ENCODE results near the gene HERC4.

HERC4 gene

DNA sequence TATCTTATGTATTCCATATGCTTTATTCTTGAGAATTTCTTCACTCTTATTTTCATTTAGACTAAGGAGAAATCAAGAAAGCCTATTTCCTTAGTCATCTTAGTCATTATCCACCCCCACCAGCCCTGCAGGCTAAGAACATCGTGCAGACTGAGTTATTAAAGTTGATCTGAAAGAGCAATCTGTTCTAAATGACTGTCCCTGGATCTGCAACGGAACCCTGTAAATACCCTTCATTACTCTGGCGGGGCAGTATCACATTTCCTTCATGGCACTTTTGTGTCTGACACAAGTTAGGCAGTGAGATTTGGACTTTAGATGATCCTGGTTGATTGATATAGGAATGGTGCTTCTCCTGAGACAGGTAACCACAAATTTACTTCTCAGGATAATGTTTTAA lies 30.7 kb upstream of the HERC4 start:
- peaks cover 16% of the 10 kb centered on the region for H3K27me3 Mint-ChIP-seq
- DNase-seq (ENCODE audit: low spot score in 2 of 2) (no peak), ATAC-seq (replicated peaks; ENCODE audit: extremely low read depth, poor library complexity, severe bottlenecking) (no peak)
- no peak overlapping the region for H3K4me3 Mint-ChIP-seq
- H3K27ac Mint-ChIP-seq (ENCODE audit: low read depth), result no peak overlapping the region
- H3K9me3 Mint-ChIP-seq, result no peaks in the 10 kb centered on the region
- no peaks in the 10 kb centered on the region for H3K4me1 Mint-ChIP-seq
- peaks cover 4% of the 10 kb centered on the region for H3K36me3 Mint-ChIP-seq (ENCODE audit: insufficient read depth)

- ATAC-seq (replicated peaks; ENCODE audit: extremely low read depth, poor library complexity, severe bottlenecking), result no peak
- peaks cover 4% of the 10 kb centered on the region for H3K36me3 Mint-ChIP-seq (ENCODE audit: insufficient read depth)
Measured at GRCh38 chr10:68103901-68104300, 28.8 kb upstream of the HERC4 start.

GRCh38 chr10:68103261-68103878 lies 28.3 kb upstream of the HERC4 start:
- Mint-ChIP-seq H3K27ac (ENCODE audit: low read depth) (no peak overlapping the region), H3K4me3 (no peak overlapping the region), H3K4me1 (no peaks in the 10 kb centered on the region), H3K27me3 (no peaks in the 10 kb centered on the region), H3K9me3 (no peaks in the 10 kb centered on the region), H3K36me3 (ENCODE audit: insufficient read depth) (peaks cover 4% of the 10 kb centered on the region)
- no peak for DNase-seq (ENCODE audit: low spot score in 2 of 2)
- ATAC-seq (replicated peaks; ENCODE audit: extremely low read depth, poor library complexity, severe bottlenecking), result no peak

More at GRCh38 chr10:68103901-68104300, 28.8 kb upstream of the HERC4 start:
- Mint-ChIP-seq H3K27me3 (no peaks in the 10 kb centered on the region), H3K4me3 (no peak overlapping the region), H3K27ac (ENCODE audit: low read depth) (no peak overlapping the region), H3K4me1 (no peaks in the 10 kb centered on the region), H3K9me3 (no peaks in the 10 kb centered on the region)
- no peak for DNase-seq (ENCODE audit: low spot score in 2 of 2)

- Mint-ChIP-seq H3K27me3 (no peaks in the 10 kb centered on the region), H3K9me3 (no peaks in the 10 kb centered on the region), H3K4me3 (no peak overlapping the region), H3K36me3 (ENCODE audit: insufficient read depth) (peaks cover 4% of the 10 kb centered on the region), H3K27ac (ENCODE audit: low read depth) (no peak overlapping the region), H3K4me1 (no peaks in the 10 kb centered on the region)
- ATAC-seq (replicated peaks; ENCODE audit: extremely low read depth, poor library complexity, severe bottlenecking) (no peak), DNase-seq (ENCODE audit: low spot score in 2 of 2) (no peak)
Measured at GRCh38 chr10:68101066-68101465, 26.0 kb upstream of the HERC4 start.

DNA sequence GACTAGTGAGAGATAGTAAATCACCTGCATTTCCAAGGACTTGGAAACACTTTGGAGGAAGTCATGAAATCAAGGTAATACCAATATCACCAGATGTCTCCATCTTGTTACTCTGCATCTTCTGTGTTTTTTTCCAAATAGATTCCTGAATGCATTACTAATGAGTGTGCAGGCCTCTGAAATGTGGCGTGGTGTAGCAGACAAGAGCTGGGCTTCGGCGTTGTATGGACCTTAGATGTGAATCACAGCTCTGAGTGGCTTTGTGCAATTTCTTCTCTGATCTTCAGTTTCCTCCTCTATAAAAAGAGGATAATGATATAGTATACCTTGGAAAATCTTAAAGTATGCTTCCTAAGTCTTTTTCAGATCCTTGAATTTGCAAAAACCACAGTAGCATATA lies 24.7 kb upstream of the HERC4 start:
- DNase-seq (ENCODE audit: low spot score in 2 of 2) (no peak), ATAC-seq (replicated peaks; ENCODE audit: extremely low read depth, poor library complexity, severe bottlenecking) (no peak)
- H3K27ac Mint-ChIP-seq (ENCODE audit: low read depth), result no peak overlapping the region
- H3K4me3 Mint-ChIP-seq, result no peak overlapping the region
- H3K27me3 Mint-ChIP-seq, result no peaks in the 10 kb centered on the region
- no peaks in the 10 kb centered on the region for H3K9me3 Mint-ChIP-seq
- no peaks in the 10 kb centered on the region for H3K4me1 Mint-ChIP-seq
- peaks cover 4% of the 10 kb centered on the region for H3K36me3 Mint-ChIP-seq (ENCODE audit: insufficient read depth)

DNA sequence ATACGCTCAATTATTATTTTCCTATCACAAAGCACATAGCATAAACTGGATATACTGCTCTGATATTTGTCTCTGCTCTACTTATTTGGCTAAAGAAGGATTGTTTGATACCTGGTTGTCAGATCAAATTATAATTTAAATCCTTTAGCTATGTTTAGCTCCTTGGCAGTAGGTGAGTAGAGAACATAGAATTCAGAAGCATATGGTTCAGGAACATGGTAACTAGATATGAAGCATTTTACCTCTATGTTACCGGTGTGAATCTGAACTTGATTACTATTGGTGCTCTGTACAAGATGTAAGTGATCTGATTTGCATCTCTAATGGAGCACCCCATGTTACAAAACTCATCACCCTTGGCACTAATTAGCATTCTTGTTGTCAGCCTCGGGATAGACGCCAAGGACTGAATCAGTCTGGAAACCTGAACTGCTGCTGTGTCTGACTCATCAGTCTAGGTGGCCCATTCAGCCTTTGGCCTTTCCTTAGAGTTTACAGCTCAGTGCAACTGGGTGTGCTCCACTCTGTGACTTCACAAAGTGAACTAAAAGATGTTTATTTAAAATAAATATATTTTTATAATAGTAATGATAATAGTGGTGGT lies 21.9 kb upstream of the HERC4 start:
- H3K4me3 Mint-ChIP-seq, result no peak overlapping the region
- H3K27me3 Mint-ChIP-seq, result no peaks in the 10 kb centered on the region
- H3K27ac Mint-ChIP-seq (ENCODE audit: low read depth), result no peak overlapping the region
- no peaks in the 10 kb centered on the region for H3K9me3 Mint-ChIP-seq
- no peaks in the 10 kb centered on the region for H3K4me1 Mint-ChIP-seq
- no peak for ATAC-seq (replicated peaks; ENCODE audit: extremely low read depth, poor library complexity, severe bottlenecking)
- no peak for DNase-seq (ENCODE audit: low spot score in 2 of 2)
- H3K36me3 Mint-ChIP-seq (ENCODE audit: insufficient read depth), result peaks cover 1% of the 10 kb centered on the region

- Mint-ChIP-seq H3K9me3 (no peaks in the 10 kb centered on the region), H3K36me3 (ENCODE audit: insufficient read depth) (no peaks in the 10 kb centered on the region), H3K4me3 (no peak overlapping the region), H3K4me1 (no peaks in the 10 kb centered on the region), H3K27me3 (no peaks in the 10 kb centered on the region), H3K27ac (ENCODE audit: low read depth) (no peak overlapping the region)
- DNase-seq (ENCODE audit: low spot score in 2 of 2) (no peak), ATAC-seq (replicated peaks; ENCODE audit: extremely low read depth, poor library complexity, severe bottlenecking) (no peak)
Measured at GRCh38 chr10:68095153-68095552, 20.1 kb upstream of the HERC4 start.

DNA sequence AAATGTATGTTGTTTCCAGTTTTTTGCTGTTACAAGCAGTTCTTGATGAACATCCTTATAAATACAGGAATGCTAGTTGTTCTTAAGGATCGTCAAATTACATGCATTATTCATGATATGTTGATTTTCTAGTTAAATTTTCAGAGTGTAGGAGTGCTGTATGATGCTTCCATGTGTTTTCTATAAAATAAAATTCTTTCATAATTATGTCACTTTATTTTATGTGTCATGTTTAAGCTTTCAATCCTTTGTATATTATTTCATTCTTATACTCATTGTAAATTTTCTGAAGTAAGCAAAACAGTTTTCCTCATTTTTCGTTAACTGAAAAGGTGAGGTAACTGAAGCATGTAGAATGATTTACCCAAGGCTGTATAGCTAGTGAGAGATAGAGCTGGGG lies 17.4 kb upstream of the HERC4 start:
- Mint-ChIP-seq H3K27me3 (peaks cover 6% of the 10 kb centered on the region), H3K9me3 (no peaks in the 10 kb centered on the region), H3K4me3 (no peak overlapping the region), H3K27ac (ENCODE audit: low read depth) (no peak overlapping the region), H3K4me1 (peaks cover 5% of the 10 kb centered on the region), H3K36me3 (ENCODE audit: insufficient read depth) (no peaks in the 10 kb centered on the region)
- no peak for DNase-seq (ENCODE audit: low spot score in 2 of 2)
- ATAC-seq (replicated peaks; ENCODE audit: extremely low read depth, poor library complexity, severe bottlenecking), result no peak

GRCh38 chr10:68090586-68090985 lies 15.5 kb upstream of the HERC4 start:
- H3K36me3 Mint-ChIP-seq (ENCODE audit: insufficient read depth), result no peaks in the 10 kb centered on the region

GRCh38 chr10:68088740-68089139 lies 13.7 kb upstream of the HERC4 start:
- DNase-seq (ENCODE audit: low spot score in 2 of 2), result no peak
- no peak overlapping the region for H3K4me3 Mint-ChIP-seq

More at GRCh38 chr10:68090586-68090985, 15.5 kb upstream of the HERC4 start:
- peaks cover 8% of the 10 kb centered on the region for H3K27me3 Mint-ChIP-seq
- H3K4me3 Mint-ChIP-seq, result no peak overlapping the region
- H3K27ac Mint-ChIP-seq (ENCODE audit: low read depth), result no peak overlapping the region
- H3K9me3 Mint-ChIP-seq, result no peaks in the 10 kb centered on the region
- ATAC-seq (replicated peaks; ENCODE audit: extremely low read depth, poor library complexity, severe bottlenecking) (no peak), DNase-seq (ENCODE audit: low spot score in 2 of 2) (no peak)
- peaks cover 5% of the 10 kb centered on the region for H3K4me1 Mint-ChIP-seq

DNA sequence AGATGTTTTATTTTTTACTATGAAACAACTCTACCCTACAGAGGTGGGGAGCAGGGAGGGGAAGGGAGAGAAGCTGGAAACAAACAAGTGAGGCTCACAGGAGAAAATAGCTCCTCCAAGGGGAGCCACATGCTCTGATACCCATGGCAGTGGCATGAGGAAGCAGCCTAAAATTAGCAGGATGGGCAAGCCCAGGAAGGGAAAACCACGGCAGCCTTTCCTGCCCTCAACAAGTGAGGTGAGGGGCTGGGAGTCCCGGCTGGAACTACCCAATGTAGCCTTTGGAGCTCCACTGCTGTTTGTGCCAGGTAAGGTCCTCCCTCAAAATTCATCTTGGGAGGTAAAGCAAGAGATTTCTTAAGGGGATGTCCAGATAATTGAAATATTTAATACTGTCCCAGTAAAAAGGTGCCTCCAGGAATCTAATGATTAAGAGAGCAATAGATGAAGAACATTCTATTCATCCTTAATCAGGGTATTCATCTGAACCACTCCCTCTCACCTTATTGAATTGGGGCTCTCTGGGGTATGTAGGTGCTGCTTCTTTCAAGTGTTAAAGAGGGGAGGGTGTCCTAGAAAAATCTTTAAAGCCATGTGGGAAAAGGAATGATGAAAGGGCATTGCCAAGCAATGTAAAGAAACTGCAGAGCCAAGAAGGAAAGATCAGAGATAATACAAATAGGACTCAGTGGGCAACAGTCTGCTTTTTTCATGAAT lies 12.8 kb upstream of the HERC4 start:
- peaks cover 8% of the 10 kb centered on the region for H3K27me3 Mint-ChIP-seq
- no peak overlapping the region for H3K4me3 Mint-ChIP-seq
- H3K27ac Mint-ChIP-seq (ENCODE audit: low read depth), result no peak overlapping the region
- ATAC-seq (replicated peaks; ENCODE audit: extremely low read depth, poor library complexity, severe bottlenecking), result no peak
- H3K9me3 Mint-ChIP-seq, result no peaks in the 10 kb centered on the region
- no peaks in the 10 kb centered on the region for H3K36me3 Mint-ChIP-seq (ENCODE audit: insufficient read depth)
- H3K4me1 Mint-ChIP-seq, result peaks cover 5% of the 10 kb centered on the region
- no peak for DNase-seq (ENCODE audit: low spot score in 2 of 2)

More at GRCh38 chr10:68088740-68089139, 13.7 kb upstream of the HERC4 start:
- Mint-ChIP-seq H3K27ac (ENCODE audit: low read depth) (no peak overlapping the region), H3K9me3 (no peaks in the 10 kb centered on the region), H3K27me3 (peaks cover 8% of the 10 kb centered on the region), H3K4me1 (peaks cover 5% of the 10 kb centered on the region), H3K36me3 (ENCODE audit: insufficient read depth) (no peaks in the 10 kb centered on the region)
- no peak for ATAC-seq (replicated peaks; ENCODE audit: extremely low read depth, poor library complexity, severe bottlenecking)

DNA sequence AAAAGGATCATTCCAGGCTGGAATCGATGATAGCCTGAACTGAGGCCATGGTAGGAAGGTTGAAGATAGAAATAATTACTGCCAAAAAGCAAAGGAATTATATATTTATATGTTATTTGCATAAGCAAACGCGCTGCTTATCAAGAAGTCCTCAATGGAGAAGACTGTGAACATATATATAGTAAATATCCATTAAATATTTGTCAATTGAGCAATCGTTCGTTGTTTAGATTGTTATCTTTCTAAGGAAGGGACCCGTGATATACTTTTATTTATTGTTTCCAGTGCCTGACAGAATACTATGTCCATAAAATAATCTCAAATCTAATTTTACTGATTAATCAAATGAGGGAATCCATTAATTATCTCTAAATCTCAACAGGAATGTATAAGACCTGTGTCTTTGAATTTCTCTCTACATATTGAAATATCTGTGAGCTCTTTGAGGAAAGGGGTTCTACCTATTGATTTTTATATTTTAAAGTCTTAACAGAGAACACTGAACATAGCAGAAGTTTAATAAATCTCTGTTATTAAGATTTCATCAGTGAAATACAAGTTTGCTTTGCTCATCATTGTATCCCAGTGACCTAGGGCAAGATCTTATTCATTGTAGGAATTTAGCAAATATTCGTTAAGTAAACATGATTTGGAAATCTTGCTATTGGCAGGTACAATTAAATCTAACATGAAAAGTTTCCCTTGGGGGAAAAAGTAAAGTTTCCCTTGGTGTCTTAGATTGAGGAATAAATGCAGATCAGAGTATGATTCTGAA lies 12.0 kb upstream of the HERC4 start:
- ATAC-seq (replicated peaks; ENCODE audit: extremely low read depth, poor library complexity, severe bottlenecking) (no peak), DNase-seq (ENCODE audit: low spot score in 2 of 2) (no peak)
- H3K4me1 Mint-ChIP-seq, result peaks cover 5% of the 10 kb centered on the region
- peaks cover 8% of the 10 kb centered on the region for H3K27me3 Mint-ChIP-seq
- H3K4me3 Mint-ChIP-seq, result no peak overlapping the region
- no peak overlapping the region for H3K27ac Mint-ChIP-seq (ENCODE audit: low read depth)
- H3K9me3 Mint-ChIP-seq, result no peaks in the 10 kb centered on the region
- H3K36me3 Mint-ChIP-seq (ENCODE audit: insufficient read depth), result no peaks in the 10 kb centered on the region

Data from central memory CD8-positive, alpha-beta T cell (primary cell).